Astrocyte (in vitro differentiated cells and primary cell): ENCODE data around the gene WNT9A. TPM values are rescaled to one million over a fixed set of nuclear protein-coding genes. Genes with fewer than 3 reads are reported as not detected.
A peak's percentile ranks its signal among the peaks of the same experiment; 100 is the strongest.

ENCODE experiments used
- DNase-seq: peaks from one replicate; pipeline ENCODE4 v3.0.0-alpha.2; 2010; ENCODE audit warnings: low read depth
- FAIRE-seq: peaks from 2 replicates; lab custom pipeline; 2011; peaks lifted over from hg19 to GRCh38; lab: Jason Lieb, UNC
- H2AFZ ChIP-seq: 2 replicates; pipeline ENCODE4 v1.6.0; 2012; ENCODE audit warnings: low read depth, low read length, inconsistent platforms
- H3K27ac ChIP-seq: 2 replicates; pipeline ENCODE4 v1.5.1; 2011; ENCODE audit warnings: low read depth, low read length, inconsistent platforms
- H3K27me3 ChIP-seq: 2 replicates; pipeline ENCODE4 v1.6.0; 2011; ENCODE audit warnings: low read length, inconsistent platforms; ENCODE audit not compliant: insufficient read depth
- H3K36me3 ChIP-seq: 2 replicates; pipeline ENCODE4 v1.5.1; 2011; ENCODE audit warnings: low read length, inconsistent platforms; ENCODE audit not compliant: insufficient read depth
- H3K4me1 ChIP-seq: 2 replicates; pipeline ENCODE4 v1.5.1; 2011; ENCODE audit warnings: low read length, inconsistent platforms; ENCODE audit not compliant: insufficient read depth
- H3K4me2 ChIP-seq: 2 replicates; pipeline ENCODE4 v1.6.0; 2012; ENCODE audit warnings: low read length, inconsistent platforms
- H3K4me3 ChIP-seq: 2 replicates; pipeline ENCODE4 v1.5.1; 2011; ENCODE audit warnings: low read depth, mild to moderate bottlenecking, low read length, inconsistent platforms; ENCODE audit not compliant: insufficient read depth
- H3K79me2 ChIP-seq: 2 replicates; pipeline ENCODE4 v1.6.0; 2012; ENCODE audit warnings: mild to moderate bottlenecking, low read length, inconsistent platforms; ENCODE audit not compliant: insufficient read depth
- H3K9ac ChIP-seq: 2 replicates; pipeline ENCODE4 v1.6.0; 2012; ENCODE audit warnings: mild to moderate bottlenecking, low read length, inconsistent platforms
- H3K9me3 ChIP-seq: 2 replicates; pipeline ENCODE4 v1.5.1; 2012; ENCODE audit warnings: low read depth, mild to moderate bottlenecking, low read length, inconsistent platforms; ENCODE audit not compliant: insufficient read depth
- H4K20me1 ChIP-seq: 2 replicates; pipeline ENCODE4 v1.6.0; 2012; ENCODE audit warnings: low read length, inconsistent platforms; ENCODE audit not compliant: insufficient read depth
- H3K27ac Mint-ChIP-seq: one replicate; pipeline ENCODE4 v1.8.0; 2021; ENCODE audit warnings: mild to moderate bottlenecking, mixed read lengths; ENCODE audit not compliant: unreplicated experiment
- H3K27me3 Mint-ChIP-seq: one replicate; pipeline ENCODE4 v1.8.0; 2021; ENCODE audit warnings: low read depth, mixed read lengths; ENCODE audit not compliant: unreplicated experiment
- H3K36me3 Mint-ChIP-seq: one replicate; pipeline ENCODE4 v1.8.0; 2021; ENCODE audit warnings: low read depth, mixed read lengths; ENCODE audit not compliant: unreplicated experiment
- H3K4me1 Mint-ChIP-seq: one replicate; pipeline ENCODE4 v1.8.0; 2021; ENCODE audit warnings: low read depth, mixed read lengths; ENCODE audit not compliant: unreplicated experiment
- H3K4me3 Mint-ChIP-seq: one replicate; pipeline ENCODE4 v1.8.0; 2021; ENCODE audit warnings: mild to moderate bottlenecking, moderate library complexity, mixed read lengths; ENCODE audit not compliant: unreplicated experiment
- H3K9me3 Mint-ChIP-seq: one replicate; pipeline ENCODE4 v1.8.0; 2021; ENCODE audit warnings: mild to moderate bottlenecking, mixed read lengths; ENCODE audit not compliant: unreplicated experiment
- CTCF ChIP-seq: IDR thresholded peaks from 2 replicates; pipeline ENCODE4 v1.5.1; 2011; ENCODE audit warnings: low read depth, mild to moderate bottlenecking, inconsistent platforms, low read length, moderate library complexity; ENCODE audit not compliant: insufficient read depth
- EZH2 ChIP-seq: IDR thresholded peaks from 2 replicates; pipeline ENCODE4 v1.6.1; 2012; ENCODE audit warnings: mild to moderate bottlenecking, low read length, inconsistent platforms; ENCODE audit not compliant: insufficient read depth
- total RNA-seq: library from RNA; stranded (reverse); gene quantifications from 2 replicates; pipeline ENCODE4 v1.2.1, GENCODE V29; 2021

WNT9A gene
- total RNA-seq, 1 donor from 2014 or later, result 4.1 TPM

GRCh38 chr1:227913764-227914721 lies 33.7 kb downstream of the WNT9A start:
- Histone ChIP-seq H3K4me3 (no peak overlapping the region), H3K79me2 (no peaks in the 10 kb centered on the region), H3K9ac (no peak overlapping the region), H3K4me2 (no peak overlapping the region), H3K4me1 (peaks cover 2% of the 10 kb centered on the region), H4K20me1 (no peaks in the 10 kb centered on the region), H3K36me3 (no peaks in the 10 kb centered on the region), H2AFZ (no peak overlapping the region), H3K27me3 (peaks cover 2% of the 10 kb centered on the region), H3K9me3 (no peaks in the 10 kb centered on the region), H3K27ac (no peak overlapping the region)
- Mint-ChIP-seq H3K27me3 (peaks cover 2% of the 10 kb centered on the region), H3K27ac (no peak overlapping the region), H3K36me3 (no peaks in the 10 kb centered on the region), H3K4me3 (no peak overlapping the region), H3K4me1 (peaks cover 10% of the 10 kb centered on the region), H3K9me3 (no peaks in the 10 kb centered on the region)
- DNase-seq (no peak), FAIRE-seq (no peak)
- no peak for TF ChIP-seq EZH2
- no peak for TF ChIP-seq CTCF

GRCh38 chr1:227913396-227913763 lies 34.4 kb downstream of the WNT9A start:
- no peak overlapping the region for H2AFZ ChIP-seq
- H3K9me3 ChIP-seq, result no peaks in the 10 kb centered on the region
- no peak for TF ChIP-seq CTCF
- TF ChIP-seq EZH2, result no peak
- Mint-ChIP-seq H3K36me3 (no peaks in the 10 kb centered on the region), H3K4me1 (peaks cover 10% of the 10 kb centered on the region), H3K4me3 (no peak overlapping the region), H3K27ac (no peak overlapping the region), H3K27me3 (peaks cover 6% of the 10 kb centered on the region), H3K9me3 (no peaks in the 10 kb centered on the region)
- H4K20me1 ChIP-seq, result no peaks in the 10 kb centered on the region
- DNase-seq (no peak), FAIRE-seq (no peak)
- no peaks in the 10 kb centered on the region for H3K79me2 ChIP-seq
- peaks cover 2% of the 10 kb centered on the region for H3K27me3 ChIP-seq
- no peak overlapping the region for H3K27ac ChIP-seq
- no peaks in the 10 kb centered on the region for H3K36me3 ChIP-seq
- no peak overlapping the region for H3K9ac ChIP-seq
- no peak overlapping the region for H3K4me3 ChIP-seq
- no peak overlapping the region for H3K4me2 ChIP-seq
- H3K4me1 ChIP-seq, result peaks cover 2% of the 10 kb centered on the region

GRCh38 chr1:227912866-227913265 lies 34.9 kb downstream of the WNT9A start:
- Mint-ChIP-seq H3K27ac (no peak overlapping the region), H3K9me3 (no peaks in the 10 kb centered on the region), H3K36me3 (no peaks in the 10 kb centered on the region), H3K4me3 (no peak overlapping the region), H3K27me3 (peaks cover 6% of the 10 kb centered on the region), H3K4me1 (peaks cover 10% of the 10 kb centered on the region)
- H3K9ac ChIP-seq, result no peak overlapping the region
- no peak for TF ChIP-seq CTCF
- TF ChIP-seq EZH2, result no peak
- peaks cover 2% of the 10 kb centered on the region for H3K4me1 ChIP-seq
- H3K4me3 ChIP-seq, result no peak overlapping the region
- no peaks in the 10 kb centered on the region for H4K20me1 ChIP-seq
- H3K9me3 ChIP-seq, result no peaks in the 10 kb centered on the region
- DNase-seq (no peak), FAIRE-seq (no peak)
- peaks cover 2% of the 10 kb centered on the region for H3K27me3 ChIP-seq
- peak overlapping the region; percentile 47 for H2AFZ ChIP-seq
- H3K4me2 ChIP-seq, result no peak overlapping the region
- H3K36me3 ChIP-seq, result no peaks in the 10 kb centered on the region
- no peaks in the 10 kb centered on the region for H3K79me2 ChIP-seq
- H3K27ac ChIP-seq, result no peak overlapping the region
